Trophoblast cell (in vitro differentiated cells and primary cell): ENCODE data around the gene PDE4D.

Experiments
- DNase-seq, 2 donors: peaks; one replicate each; pipeline ENCODE4 v3.0.0-alpha.2; 2016
- H2AFZ ChIP-seq: 2 replicates; pipeline ENCODE4 v1.6.1; 2013; ENCODE audit warnings: low read length, moderate library complexity, mild to moderate bottlenecking; ENCODE audit not compliant: insufficient read depth, poor library complexity
- H2AK5ac ChIP-seq: 2 replicates; pipeline ENCODE4 v1.6.1; 2013; ENCODE audit warnings: mild to moderate bottlenecking, low read length
- H2BK120ac ChIP-seq: 2 replicates; pipeline ENCODE4 v1.6.1; 2013; ENCODE audit warnings: low read length, mild to moderate bottlenecking, moderate library complexity; ENCODE audit not compliant: insufficient read depth, poor library complexity
- H2BK12ac ChIP-seq: 2 replicates; pipeline ENCODE4 v1.6.1; 2013; ENCODE audit warnings: mild to moderate bottlenecking, low read length, moderate library complexity
- H2BK5ac ChIP-seq: 2 replicates; pipeline ENCODE4 v1.6.1; 2013; ENCODE audit warnings: low read length, low read depth, moderate library complexity, mild to moderate bottlenecking; ENCODE audit not compliant: poor library complexity
- H3K14ac ChIP-seq: 2 replicates; pipeline ENCODE4 v1.6.1; 2013; ENCODE audit warnings: mild to moderate bottlenecking, low read length
- H3K18ac ChIP-seq: 2 replicates; pipeline ENCODE4 v1.6.1; 2013; ENCODE audit warnings: mild to moderate bottlenecking, low read length
- H3K23ac ChIP-seq: 2 replicates; pipeline ENCODE4 v1.6.1; 2013; ENCODE audit warnings: low read length
- H3K27ac ChIP-seq: 2 replicates; pipeline ENCODE4 v1.5.1; 2013; ENCODE audit warnings: low read depth, mild to moderate bottlenecking, inconsistent platforms, low read length, moderate library complexity
- H3K27me3 ChIP-seq: 2 replicates; pipeline ENCODE4 v1.6.1; 2013; ENCODE audit warnings: inconsistent platforms, mild to moderate bottlenecking, low read length, moderate library complexity; ENCODE audit not compliant: insufficient read depth
- H3K36me3 ChIP-seq, 2 experiments: 1 replicate in 1 of 2; 2 replicates in 1 of 2; pipeline ENCODE4 v1.6.1; 2013; ENCODE audit warnings: low read length in 2 of 2, mild to moderate bottlenecking in 2 of 2, moderate library complexity in 1 of 2; ENCODE audit not compliant: insufficient read depth in 2 of 2, control insufficient read depth in 1 of 2
- H3K4ac ChIP-seq: 2 replicates; pipeline ENCODE4 v1.6.1; 2013; ENCODE audit warnings: low read depth, mild to moderate bottlenecking, low read length, moderate library complexity
- H3K4me1 ChIP-seq, 2 experiments: 1 replicate in 1 of 2; 2 replicates in 1 of 2; pipeline ENCODE4 v1.6.1; 2013; ENCODE audit warnings: low read length in 2 of 2, mild to moderate bottlenecking in 2 of 2, moderate library complexity in 1 of 2; ENCODE audit not compliant: insufficient read depth in 2 of 2, control insufficient read depth in 1 of 2
- H3K4me2 ChIP-seq: 2 replicates; pipeline ENCODE4 v1.6.1; 2013; ENCODE audit warnings: inconsistent platforms, mild to moderate bottlenecking, low read length, moderate library complexity
- H3K4me3 ChIP-seq: 2 replicates; pipeline ENCODE4 v1.5.1; 2013; ENCODE audit warnings: mild to moderate bottlenecking, low read depth, low read length, inconsistent platforms
- H3K79me1 ChIP-seq: one replicate; pipeline ENCODE4 v1.6.1; 2013; ENCODE audit warnings: low read length
- H3K79me2 ChIP-seq: 2 replicates; pipeline ENCODE4 v1.6.1; 2013; ENCODE audit warnings: low read length, mild to moderate bottlenecking; ENCODE audit not compliant: control insufficient read depth, insufficient read depth, poor library complexity
- H3K9ac ChIP-seq: 2 replicates; pipeline ENCODE4 v1.6.1; 2013; ENCODE audit warnings: mild to moderate bottlenecking, low read length
- H3K9me3 ChIP-seq: 2 replicates; pipeline ENCODE4 v1.6.1; 2013; ENCODE audit warnings: low read depth, mild to moderate bottlenecking, control low read depth, inconsistent platforms, low read length; ENCODE audit not compliant: insufficient read depth
- H4K12ac ChIP-seq: 2 replicates; pipeline ENCODE4 v1.6.1; 2013; ENCODE audit warnings: low read depth, mild to moderate bottlenecking, low read length, moderate library complexity
- H4K8ac ChIP-seq: 2 replicates; pipeline ENCODE4 v1.6.1; 2013; ENCODE audit warnings: low read depth, mild to moderate bottlenecking, low read length, moderate library complexity
- H4K91ac ChIP-seq: one replicate; pipeline ENCODE4 v1.6.1; 2013; ENCODE audit warnings: low read depth, mild to moderate bottlenecking, low read length, moderate library complexity
- WGBS: extraction: QIAGEN DNeasy Blood & Tissue Kit; methylation state at CpG from one replicate; pipeline ENCODE4 v1.1.7; 2013; ENCODE audit warnings: missing lambda C conversion rate; ENCODE audit not compliant: insufficient read length, insufficient coverage; ENCODE audit errors: extremely low coverage; 5-methylcytosine and 5-hydroxymethylcytosine counted together

The PDE4D gene

GRCh38 chr5:59041355-59041754 is 852.2 kb downstream of the PDE4D start:
- Histone ChIP-seq H2AFZ (no peak overlapping the region), H3K14ac (no peak overlapping the region), H4K8ac (no peak overlapping the region), H2AK5ac (no peak overlapping the region), H3K18ac (no peak overlapping the region), H3K27me3 (peaks cover 5% of the 10 kb centered on the region), H3K9me3 (no peaks in the 10 kb centered on the region), H2BK5ac (no peak overlapping the region), H3K4me1 (peaks cover 3 to 5% of the 10 kb centered on the region in 2 experiments), H3K4me2 (no peak overlapping the region), H3K36me3 (no peaks in the 10 kb centered on the region), H3K4me3 (no peak overlapping the region), H3K79me1 (peaks cover 11% of the 10 kb centered on the region), H2BK120ac (no peak overlapping the region), H3K9ac (no peak overlapping the region), H3K27ac (no peak overlapping the region), H4K91ac (no peak overlapping the region), H4K12ac (no peak overlapping the region), H3K23ac (no peak overlapping the region), H3K4ac (no peak overlapping the region), H3K79me2 (peaks cover 10% of the 10 kb centered on the region), H2BK12ac (peak overlapping the region; percentile 45)
- no CpG with 5 or more reads among the region's 1 CpG for WGBS
- DNase-seq, result no peak

DNA sequence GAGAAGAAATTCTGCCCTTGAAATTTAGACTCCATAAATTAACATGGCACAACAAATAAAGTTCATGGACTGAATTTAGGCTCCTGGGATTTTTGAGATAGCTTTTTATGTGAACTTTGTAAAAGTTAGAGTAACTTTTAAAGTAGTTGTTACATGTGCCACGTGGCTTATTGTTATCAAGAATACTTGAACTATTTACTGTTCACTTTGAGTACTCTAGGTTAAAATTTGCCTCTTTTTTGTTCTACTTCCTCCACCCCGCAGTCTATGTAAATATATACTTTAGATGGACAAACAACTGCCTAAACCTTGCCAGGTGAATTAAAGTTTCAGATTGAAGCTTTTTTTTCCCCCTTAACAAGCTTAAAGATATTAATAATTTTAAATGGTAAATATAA is 852.7 kb downstream of the PDE4D start:
- Histone ChIP-seq H3K79me1 (peaks cover 11% of the 10 kb centered on the region), H3K36me3 (no peaks in the 10 kb centered on the region), H4K8ac (no peak overlapping the region), H3K27ac (no peak overlapping the region), H4K91ac (no peak overlapping the region), H3K4ac (no peak overlapping the region), H2BK120ac (no peak overlapping the region), H4K12ac (no peak overlapping the region), H3K9ac (no peak overlapping the region), H2BK12ac (no peak overlapping the region), H2BK5ac (no peak overlapping the region), H3K14ac (no peak overlapping the region), H3K18ac (no peak overlapping the region), H3K27me3 (peaks cover 5% of the 10 kb centered on the region), H3K23ac (no peak overlapping the region), H2AK5ac (no peak overlapping the region), H3K4me3 (no peak overlapping the region), H2AFZ (no peak overlapping the region), H3K79me2 (peaks cover 10% of the 10 kb centered on the region), H3K4me2 (no peak overlapping the region), H3K4me1 (peaks cover 3 to 5% of the 10 kb centered on the region in 2 experiments), H3K9me3 (no peaks in the 10 kb centered on the region)
- WGBS, result no CpG with 5 or more reads among the region's 2 CpGs
- no peak for DNase-seq

DNA sequence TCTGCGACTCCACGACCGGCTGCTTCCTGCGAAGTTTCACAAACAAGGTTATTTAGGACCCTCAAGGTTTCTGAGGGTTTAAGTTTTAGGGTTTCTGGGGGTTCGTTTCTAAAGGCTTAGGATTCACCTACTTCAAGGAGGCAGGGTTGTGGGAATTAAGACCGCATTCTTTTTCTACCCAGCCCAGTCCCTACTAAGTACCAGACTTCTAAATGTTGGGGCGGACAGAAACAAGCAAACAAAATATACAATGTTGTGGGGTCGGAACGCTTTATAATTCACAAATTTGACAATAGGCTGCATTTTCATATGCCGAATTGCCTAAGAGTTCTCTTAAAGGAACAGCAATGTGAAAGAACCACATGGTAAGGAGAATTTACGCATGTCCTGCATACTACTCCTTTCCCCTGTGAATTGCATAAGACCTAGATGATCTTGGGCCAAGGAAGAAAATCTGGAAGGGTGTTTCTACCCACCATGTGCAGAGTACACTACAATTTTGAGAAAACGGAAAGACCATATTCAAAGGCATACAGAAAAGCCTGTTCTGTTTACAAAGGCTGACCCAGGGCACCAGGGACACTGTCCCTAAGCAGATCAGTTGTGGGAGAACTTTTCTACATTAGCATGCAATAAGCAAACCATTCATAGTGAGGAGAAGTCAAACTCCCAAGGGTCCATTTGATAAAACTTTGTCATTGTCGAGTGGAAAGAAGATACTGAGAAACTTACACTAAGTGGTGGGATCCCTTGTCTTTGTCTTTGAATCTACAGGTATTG is 853.3 kb downstream of the PDE4D start:
- Histone ChIP-seq H3K79me1 (peaks cover 11% of the 10 kb centered on the region), H3K27ac (no peak overlapping the region), H2AK5ac (no peak overlapping the region), H3K27me3 (peaks cover 5% of the 10 kb centered on the region), H4K12ac (no peak overlapping the region), H3K9ac (no peak overlapping the region), H2BK12ac (peak overlapping the region; percentile 45), H3K36me3 (no peaks in the 10 kb centered on the region), H3K4me1 (peaks cover 3 to 5% of the 10 kb centered on the region in 2 experiments), H2BK5ac (no peak overlapping the region), H3K4me3 (peak overlapping the region; percentile 86), H3K9me3 (no peaks in the 10 kb centered on the region), H3K4me2 (peak overlapping the region; percentile 97), H4K8ac (peak overlapping the region; percentile 57), H3K14ac (peak overlapping the region; percentile 95), H3K23ac (no peak overlapping the region), H3K4ac (peak overlapping the region; percentile 6), H3K18ac (peak overlapping the region; percentile 98), H2BK120ac (no peak overlapping the region), H3K79me2 (peaks cover 10% of the 10 kb centered on the region), H2AFZ (no peak overlapping the region), H4K91ac (peak overlapping the region; percentile 88)
- no CpG with 5 or more reads among the region's 13 CpGs for WGBS
- peak in 1 of 2 donors; percentile 20 for DNase-seq

- Histone ChIP-seq H3K4me2 (peak overlapping the region; percentile 97), H3K27me3 (peaks cover 5% of the 10 kb centered on the region), H4K91ac (peak overlapping the region; percentile 88), H3K9me3 (no peaks in the 10 kb centered on the region), H4K12ac (peak overlapping the region; percentile 70), H3K27ac (peak overlapping the region; percentile 38), H3K18ac (peak overlapping the region; percentile 98), H4K8ac (peak overlapping the region; percentile 57), H2BK120ac (peak overlapping the region; percentile 91), H3K79me2 (peaks cover 10% of the 10 kb centered on the region), H2BK12ac (peak overlapping the region; percentile 79), H3K23ac (no peak overlapping the region), H3K79me1 (peaks cover 11% of the 10 kb centered on the region), H3K4me1 (peaks cover 3 to 5% of the 10 kb centered on the region in 2 experiments), H2BK5ac (peak overlapping the region; percentile 15), H3K9ac (peak overlapping the region; percentile 94), H3K4ac (peak overlapping the region; percentile 85), H2AK5ac (peak overlapping the region; percentile 65), H3K36me3 (no peaks in the 10 kb centered on the region), H3K14ac (peak overlapping the region; percentile 95), H2AFZ (peak overlapping the region; percentile 66), H3K4me3 (peak overlapping the region; percentile 86)
- peak; percentile 43 to 65 for DNase-seq
- WGBS, result no CpG with 5 or more reads among the region's 87 CpGs
Measured at GRCh38 chr5:59039296-59040023, 854.1 kb downstream of the PDE4D start.
